HCT116 (cell line): ENCODE measurements around the gene DNM3.

Experiments
- CBX3 ChIP-seq: IDR thresholded peaks from 2 replicates; pipeline ENCODE4 v1.6.1; 2012; ENCODE audit warnings: low read depth
- EGR1 ChIP-seq: IDR thresholded peaks from 2 replicates; pipeline ENCODE4 v1.6.1; 2012; ENCODE audit warnings: low read depth
- EZH2 ChIP-seq: fragments of 200-600 bp; sonication (generic); IDR thresholded peaks from 2 replicates; pipeline ENCODE4 v1.6.1; 2017; ENCODE audit warnings: antibody characterized with exemption, mixed run types
- EZH2phosphoT487 ChIP-seq: fragments of 200-600 bp; IDR thresholded peaks from 2 replicates; pipeline ENCODE4 v1.6.1; 2018; ENCODE audit warnings: antibody characterized with exemption, borderline replicate concordance
- FOSL1 ChIP-seq: IDR thresholded peaks from 2 replicates; pipeline ENCODE4 v1.6.1; 2012; ENCODE audit warnings: low read depth
- JUND ChIP-seq: IDR thresholded peaks from 2 replicates; pipeline ENCODE4 v1.6.1; 2012
- MAX ChIP-seq: IDR thresholded peaks from 2 replicates; pipeline ENCODE4 v1.6.1; 2012
- POLR2A ChIP-seq: IDR thresholded peaks from 2 replicates; pipeline ENCODE4 v1.7.0; 2011; ENCODE audit warnings: borderline replicate concordance; ENCODE audit not compliant: insufficient read depth, insufficient read length; ENCODE audit errors: extremely low read depth
- POLR2AphosphoS5 ChIP-seq: IDR thresholded peaks from 2 replicates; pipeline ENCODE4 v1.6.1; 2011; ENCODE audit warnings: mild to moderate bottlenecking, low read depth, low read length, moderate library complexity
- RAD21 ChIP-seq: IDR thresholded peaks from 2 replicates; pipeline ENCODE4 v1.6.1; 2012; ENCODE audit warnings: low read depth, mild to moderate bottlenecking
- REST ChIP-seq: IDR thresholded peaks from 2 replicates; pipeline ENCODE4 v1.6.1; 2012; ENCODE audit warnings: low read depth
- TCF7L2 ChIP-seq: IDR thresholded peaks from 2 replicates; pipeline ENCODE4 v1.7.0; 2011; ENCODE audit warnings: borderline replicate concordance, inconsistent platforms; ENCODE audit not compliant: insufficient read depth, insufficient read length; ENCODE audit errors: extremely low read depth
- TF ChIP-seq, protein P1 (sequence below), 3 experiments: fragments of 200-600 bp in 1 of 3; sonication (generic) in 1 of 3; IDR thresholded peaks in 2 of 3; conservative IDR thresholded peaks in 1 of 3; 2 replicates each; pipeline ENCODE4 v1.5.1; 2012 to 2017; ENCODE audit warnings: low read depth in 2 of 3, low read length in 2 of 3, antibody characterized with exemption in 1 of 3, borderline replicate concordance in 1 of 3, control low read depth in 1 of 3, mild to moderate bottlenecking in 1 of 3, mixed read lengths in 1 of 3, mixed run types in 1 of 3, moderate library complexity in 1 of 3; ENCODE audit not compliant: insufficient read depth in 1 of 3
- TF ChIP-seq, protein P2 (sequence below): IDR thresholded peaks from 2 replicates; pipeline ENCODE4 v1.6.1; 2012

GRCh38 chr1:172325531-172325930 lies 484.2 kb downstream of the DNM3 start:
- no peak for TF ChIP-seq MAX
- TF ChIP-seq RAD21 = no peak
- no peak for TF ChIP-seq REST
- TF ChIP-seq EZH2 = no peak
- no peak for TF ChIP-seq TCF7L2
- no peak for TF ChIP-seq POLR2A
- TF ChIP-seq, protein P1, sequence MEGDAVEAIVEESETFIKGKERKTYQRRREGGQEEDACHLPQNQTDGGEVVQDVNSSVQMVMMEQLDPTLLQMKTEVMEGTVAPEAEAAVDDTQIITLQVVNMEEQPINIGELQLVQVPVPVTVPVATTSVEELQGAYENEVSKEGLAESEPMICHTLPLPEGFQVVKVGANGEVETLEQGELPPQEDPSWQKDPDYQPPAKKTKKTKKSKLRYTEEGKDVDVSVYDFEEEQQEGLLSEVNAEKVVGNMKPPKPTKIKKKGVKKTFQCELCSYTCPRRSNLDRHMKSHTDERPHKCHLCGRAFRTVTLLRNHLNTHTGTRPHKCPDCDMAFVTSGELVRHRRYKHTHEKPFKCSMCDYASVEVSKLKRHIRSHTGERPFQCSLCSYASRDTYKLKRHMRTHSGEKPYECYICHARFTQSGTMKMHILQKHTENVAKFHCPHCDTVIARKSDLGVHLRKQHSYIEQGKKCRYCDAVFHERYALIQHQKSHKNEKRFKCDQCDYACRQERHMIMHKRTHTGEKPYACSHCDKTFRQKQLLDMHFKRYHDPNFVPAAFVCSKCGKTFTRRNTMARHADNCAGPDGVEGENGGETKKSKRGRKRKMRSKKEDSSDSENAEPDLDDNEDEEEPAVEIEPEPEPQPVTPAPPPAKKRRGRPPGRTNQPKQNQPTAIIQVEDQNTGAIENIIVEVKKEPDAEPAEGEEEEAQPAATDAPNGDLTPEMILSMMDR (IDR thresholded peaks at IDR 0.05 in 2 of 3, conservative IDR thresholded peaks at IDR 0.05 in 1 of 3; ENCODE audit: borderline replicate concordance in 1 of 3, insufficient read depth in 1 of 3, low read depth in 2 of 3, low read length in 2 of 3) = no peak
- TF ChIP-seq CBX3 = no peak
- TF ChIP-seq EGR1 = no peak
- TF ChIP-seq EZH2phosphoT487 = no peak
- no peak for TF ChIP-seq FOSL1
- TF ChIP-seq JUND = no peak
- no peak for TF ChIP-seq POLR2AphosphoS5
- TF ChIP-seq, protein P2, sequence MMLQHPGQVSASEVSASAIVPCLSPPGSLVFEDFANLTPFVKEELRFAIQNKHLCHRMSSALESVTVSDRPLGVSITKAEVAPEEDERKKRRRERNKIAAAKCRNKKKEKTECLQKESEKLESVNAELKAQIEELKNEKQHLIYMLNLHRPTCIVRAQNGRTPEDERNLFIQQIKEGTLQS = no peak
